Gastrocnemius medialis (tissue), 4 donors: ENCODE measurements around the gene RIN3.

ENCODE experiments used
- POLR2A ChIP-seq, 2 donors: fragments of 450-650 bp; IDR thresholded peaks; one replicate each; pipeline ENCODE4 v1.6.1; 2017; ENCODE audit warnings: antibody characterized with exemption in 2 of 2, mild to moderate bottlenecking in 2 of 2, moderate library complexity in 2 of 2
- TF ChIP-seq, protein P1 (sequence below), 5 experiments: fragments of 450-650 bp in 3 of 5; fragments of 200-600 bp in 2 of 5; sonication (generic) in 2 of 5; IDR thresholded peaks in 4 of 5; conservative IDR thresholded peaks in 1 of 5; 1 replicate in 4 of 5; 2 replicates in 1 of 5; pipeline ENCODE4 v1.5.1; 2016 to 2019; ENCODE audit warnings: antibody characterized with exemption in 5 of 5, mild to moderate bottlenecking in 3 of 5, moderate library complexity in 3 of 5

DNA sequence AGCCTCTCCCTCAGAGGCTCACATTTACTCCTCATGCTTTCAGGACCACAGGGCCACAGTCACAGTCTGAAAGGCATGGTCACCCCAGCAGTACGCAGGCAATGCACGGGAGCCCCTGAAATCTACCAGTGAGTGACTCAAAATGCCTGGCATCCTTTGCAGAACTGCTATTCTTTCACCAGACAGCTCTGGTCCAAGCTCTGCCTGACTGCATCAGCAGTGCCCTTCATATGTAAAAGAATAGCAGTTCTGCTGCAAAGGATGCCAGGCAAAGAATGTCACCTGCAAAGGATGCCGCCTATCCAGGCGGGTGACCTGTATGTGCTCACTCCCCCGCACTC is 196.4 kb downstream of the RIN3 start:
- TF ChIP-seq, protein P1, sequence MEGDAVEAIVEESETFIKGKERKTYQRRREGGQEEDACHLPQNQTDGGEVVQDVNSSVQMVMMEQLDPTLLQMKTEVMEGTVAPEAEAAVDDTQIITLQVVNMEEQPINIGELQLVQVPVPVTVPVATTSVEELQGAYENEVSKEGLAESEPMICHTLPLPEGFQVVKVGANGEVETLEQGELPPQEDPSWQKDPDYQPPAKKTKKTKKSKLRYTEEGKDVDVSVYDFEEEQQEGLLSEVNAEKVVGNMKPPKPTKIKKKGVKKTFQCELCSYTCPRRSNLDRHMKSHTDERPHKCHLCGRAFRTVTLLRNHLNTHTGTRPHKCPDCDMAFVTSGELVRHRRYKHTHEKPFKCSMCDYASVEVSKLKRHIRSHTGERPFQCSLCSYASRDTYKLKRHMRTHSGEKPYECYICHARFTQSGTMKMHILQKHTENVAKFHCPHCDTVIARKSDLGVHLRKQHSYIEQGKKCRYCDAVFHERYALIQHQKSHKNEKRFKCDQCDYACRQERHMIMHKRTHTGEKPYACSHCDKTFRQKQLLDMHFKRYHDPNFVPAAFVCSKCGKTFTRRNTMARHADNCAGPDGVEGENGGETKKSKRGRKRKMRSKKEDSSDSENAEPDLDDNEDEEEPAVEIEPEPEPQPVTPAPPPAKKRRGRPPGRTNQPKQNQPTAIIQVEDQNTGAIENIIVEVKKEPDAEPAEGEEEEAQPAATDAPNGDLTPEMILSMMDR (IDR thresholded peaks at IDR 0.05 in 4 of 5, conservative IDR thresholded peaks at IDR 0.05 in 1 of 5): no peak
- no peak for TF ChIP-seq POLR2A (IDR thresholded peaks at IDR 0.05)
